ENCODE measurements around the gene GALNT3.

The GALNT3 gene

DNA sequence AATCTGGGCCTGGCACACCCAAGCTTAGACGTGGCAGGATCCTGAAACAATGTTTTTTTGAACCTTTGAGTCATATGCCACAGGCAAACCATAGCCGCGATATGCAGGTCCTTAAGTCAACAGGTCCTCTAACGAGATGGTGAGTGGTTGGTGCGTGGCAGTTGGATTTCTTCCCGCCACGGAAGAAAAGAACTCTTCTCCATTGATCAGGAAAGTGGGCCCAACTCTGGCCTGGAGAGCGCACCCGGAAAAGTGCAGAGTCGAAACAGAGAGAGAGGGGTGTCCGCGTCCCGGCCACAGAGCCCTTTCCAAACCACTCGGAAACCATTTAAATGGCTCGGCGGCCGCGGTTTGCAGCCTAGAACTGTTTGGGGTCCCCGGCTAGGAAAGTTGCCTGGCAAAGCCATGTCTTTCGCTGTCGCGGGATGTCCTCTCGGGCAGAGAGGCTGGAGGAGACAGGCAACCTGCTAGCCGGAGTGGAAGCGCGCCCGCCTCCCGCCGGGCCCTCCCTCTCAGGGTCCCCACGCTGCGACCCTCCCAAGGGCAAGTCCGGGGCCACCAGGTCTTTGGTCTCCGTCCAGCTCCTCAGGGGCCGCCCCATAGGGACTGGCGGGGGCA lies 777 bp downstream of the GALNT3 start:
- TF ChIP-seq, protein P1, sequence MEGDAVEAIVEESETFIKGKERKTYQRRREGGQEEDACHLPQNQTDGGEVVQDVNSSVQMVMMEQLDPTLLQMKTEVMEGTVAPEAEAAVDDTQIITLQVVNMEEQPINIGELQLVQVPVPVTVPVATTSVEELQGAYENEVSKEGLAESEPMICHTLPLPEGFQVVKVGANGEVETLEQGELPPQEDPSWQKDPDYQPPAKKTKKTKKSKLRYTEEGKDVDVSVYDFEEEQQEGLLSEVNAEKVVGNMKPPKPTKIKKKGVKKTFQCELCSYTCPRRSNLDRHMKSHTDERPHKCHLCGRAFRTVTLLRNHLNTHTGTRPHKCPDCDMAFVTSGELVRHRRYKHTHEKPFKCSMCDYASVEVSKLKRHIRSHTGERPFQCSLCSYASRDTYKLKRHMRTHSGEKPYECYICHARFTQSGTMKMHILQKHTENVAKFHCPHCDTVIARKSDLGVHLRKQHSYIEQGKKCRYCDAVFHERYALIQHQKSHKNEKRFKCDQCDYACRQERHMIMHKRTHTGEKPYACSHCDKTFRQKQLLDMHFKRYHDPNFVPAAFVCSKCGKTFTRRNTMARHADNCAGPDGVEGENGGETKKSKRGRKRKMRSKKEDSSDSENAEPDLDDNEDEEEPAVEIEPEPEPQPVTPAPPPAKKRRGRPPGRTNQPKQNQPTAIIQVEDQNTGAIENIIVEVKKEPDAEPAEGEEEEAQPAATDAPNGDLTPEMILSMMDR (IDR thresholded peaks at IDR 0.05; ENCODE audit: control insufficient read depth, extremely low read depth, insufficient read depth): no peak
- DNase-seq (ENCODE audit: low read depth): no peak
- H3K4me3 ChIP-seq (ENCODE audit: low read depth, low read length): peak overlapping the region; percentile 85

- no peak overlapping the region for H3K4me3 ChIP-seq (ENCODE audit: low read depth, low read length)
- TF ChIP-seq, protein P1 (IDR thresholded peaks at IDR 0.05; ENCODE audit: control insufficient read depth, extremely low read depth, insufficient read depth): no peak
- DNase-seq (ENCODE audit: low read depth): no peak
Observed at GRCh38 chr2:165792104-165792454, 2.0 kb downstream of the GALNT3 start.

DNA sequence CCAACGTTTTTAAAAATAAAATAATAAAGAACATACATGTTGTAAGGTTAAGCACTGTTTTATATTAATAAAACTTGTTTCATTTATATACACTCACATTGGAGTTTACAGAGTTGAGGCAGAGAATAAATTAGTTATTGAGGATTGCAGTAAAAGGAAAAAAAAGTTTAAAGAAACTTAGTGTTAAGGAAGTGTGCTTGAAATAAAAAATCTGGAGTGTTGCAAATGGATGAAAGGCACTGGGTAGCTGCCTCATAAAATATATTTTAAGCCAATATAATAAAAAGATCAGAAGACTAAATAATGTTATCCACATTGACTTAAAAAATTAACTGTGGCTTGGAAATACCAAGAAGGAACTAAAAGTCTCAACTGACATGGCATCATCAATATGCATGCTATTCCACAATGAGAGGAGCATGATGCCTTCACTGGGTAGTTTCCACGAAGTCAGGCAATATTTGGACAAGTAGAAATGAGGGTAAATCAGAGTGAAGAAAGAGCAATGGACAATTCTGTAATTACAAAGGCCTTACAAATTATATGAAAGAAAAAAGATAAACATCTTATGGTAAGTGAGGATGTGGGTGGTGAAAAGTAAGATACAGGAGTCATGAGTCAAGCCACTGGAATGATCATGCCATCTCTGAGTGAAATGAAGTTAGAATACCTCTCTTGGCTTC lies 2.5 kb downstream of the GALNT3 start:
- H3K4me3 ChIP-seq (ENCODE audit: low read depth, low read length): no peak overlapping the region
- TF ChIP-seq, protein P1 (IDR thresholded peaks at IDR 0.05; ENCODE audit: control insufficient read depth, extremely low read depth, insufficient read depth): no peak
- DNase-seq (ENCODE audit: low read depth): no peak

DNA sequence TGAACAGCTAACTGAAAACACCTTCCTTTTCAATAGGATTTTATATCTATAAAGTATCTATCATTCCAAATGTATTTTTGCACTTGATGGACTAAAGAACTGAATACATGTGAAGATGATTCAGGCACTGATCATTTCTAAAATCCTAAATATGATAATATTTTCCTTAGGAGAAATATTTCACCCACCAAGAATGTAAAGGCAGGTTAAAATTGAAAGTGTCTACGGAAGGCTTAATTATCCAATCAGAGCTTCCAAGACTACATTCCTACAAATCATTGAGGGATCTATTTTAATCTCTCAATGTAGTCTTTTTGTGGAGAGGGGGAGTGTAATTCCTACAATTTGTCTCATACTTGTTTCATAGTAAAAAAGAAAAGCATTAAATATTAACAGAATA lies 3.6 kb downstream of the GALNT3 start:
- no peak overlapping the region for H3K4me3 ChIP-seq (ENCODE audit: low read depth, low read length)
- TF ChIP-seq, protein P1 (IDR thresholded peaks at IDR 0.05; ENCODE audit: control insufficient read depth, extremely low read depth, insufficient read depth): no peak
- no peak for DNase-seq (ENCODE audit: low read depth)

DNA sequence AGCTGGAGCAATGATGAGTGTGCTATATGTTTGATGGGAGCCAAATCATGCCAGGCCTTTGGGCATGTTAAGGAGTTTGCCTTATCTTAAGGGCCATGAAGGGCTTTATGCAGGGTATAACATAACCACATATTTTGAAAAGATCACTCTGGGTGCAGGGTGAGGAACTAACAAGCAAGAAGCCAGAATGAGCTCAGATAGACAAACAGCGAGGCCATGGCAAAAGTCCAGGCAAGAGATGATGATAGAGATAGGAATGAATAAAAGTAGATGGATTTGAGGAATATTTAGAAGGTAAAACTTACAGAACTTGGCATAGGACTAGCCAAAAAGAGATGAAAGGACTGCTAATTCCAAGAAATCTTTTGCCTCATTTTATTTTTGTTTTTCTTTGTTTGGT lies 6.7 kb downstream of the GALNT3 start:
- TF ChIP-seq, protein P1 (IDR thresholded peaks at IDR 0.05; ENCODE audit: control insufficient read depth, extremely low read depth, insufficient read depth): no peak
- no peak for DNase-seq (ENCODE audit: low read depth)
- no peak overlapping the region for H3K4me3 ChIP-seq (ENCODE audit: low read depth, low read length)

DNA sequence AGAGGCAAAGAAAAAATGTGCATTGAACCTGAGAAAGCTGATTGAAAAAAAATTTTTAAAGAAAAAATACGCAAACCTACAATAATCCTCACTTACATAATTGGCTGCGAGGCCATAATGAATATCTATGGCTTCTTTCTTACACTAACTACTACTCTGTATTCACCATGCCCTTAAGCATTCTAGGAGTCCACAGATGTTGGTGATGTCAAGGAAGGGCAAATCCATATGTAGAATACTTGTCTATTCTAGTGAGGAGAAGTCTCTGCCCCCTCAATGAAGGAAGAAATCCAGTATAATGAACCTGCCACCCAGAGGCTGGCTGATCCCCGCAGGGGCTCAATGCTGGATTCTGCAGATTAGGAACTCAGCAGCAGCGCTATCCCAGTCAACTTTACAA lies 14.3 kb downstream of the GALNT3 start:
- TF ChIP-seq, protein P1 (IDR thresholded peaks at IDR 0.05; ENCODE audit: control insufficient read depth, extremely low read depth, insufficient read depth): no peak
- no peak for DNase-seq (ENCODE audit: low read depth)
- H3K4me3 ChIP-seq (ENCODE audit: low read depth, low read length): no peak overlapping the region
